HepG2 (cell line): ENCODE measurements around the gene STX5. TPM values are rescaled to one million over a fixed set of nuclear protein-coding genes. Genes with fewer than 3 reads are reported as not detected.

Source experiments
- AKNA ChIP-seq: sonication (generic); formaldehyde crosslinking; IDR thresholded peaks from 2 replicates; pipeline ENCODE4 v1.4.0; 2020; ENCODE audit warnings: missing genetic modification reagents, borderline replicate concordance
- ATF2 ChIP-seq: sonication (generic); formaldehyde crosslinking; IDR thresholded peaks from 2 replicates; pipeline ENCODE4 v1.4.0; 2020; ENCODE audit warnings: missing genetic modification reagents
- BRD4 ChIP-seq: sonication (generic); formaldehyde crosslinking; IDR thresholded peaks from 2 replicates; pipeline ENCODE4 v1.4.0; 2020; ENCODE audit warnings: missing genetic modification reagents
- CHCHD3 ChIP-seq: sonication (generic); formaldehyde crosslinking; IDR thresholded peaks from 2 replicates; pipeline ENCODE4 v1.8.0; 2022; ENCODE audit warnings: mild to moderate bottlenecking, missing genetic modification reagents, moderate library complexity
- CTCF ChIP-seq: sonication (generic); formaldehyde crosslinking; IDR thresholded peaks from 2 replicates; pipeline ENCODE4 v1.5.0; 2020; ENCODE audit warnings: mild to moderate bottlenecking, missing genetic modification reagents, moderate library complexity
- DNMT3B ChIP-seq: conservative IDR thresholded peaks from 2 replicates; pipeline ENCODE4 v1.6.1; 2016; ENCODE audit warnings: missing biosample characterization, control low read depth
- GABPA ChIP-seq, 2 experiments: IDR thresholded peaks; 2 replicates each; pipeline ENCODE4 v1.6.1; 2011 to 2016; ENCODE audit warnings: low read depth in 2 of 2, low read length in 1 of 2, missing biosample characterization in 1 of 2, missing genetic modification characterization in 1 of 2
- GZF1 ChIP-seq: sonication (generic); formaldehyde crosslinking; IDR thresholded peaks from 2 replicates; pipeline ENCODE4 v1.5.1; 2020; ENCODE audit warnings: mild to moderate bottlenecking, missing genetic modification reagents
- HNRNPL ChIP-seq: fragments of 200-400 bp; formaldehyde crosslinking; IDR thresholded peaks from 2 replicates; pipeline ENCODE4 v1.6.1; 2017; ENCODE audit warnings: mild to moderate bottlenecking, low read depth, low read length
- IRX3 ChIP-seq: sonication (generic); formaldehyde crosslinking; IDR thresholded peaks from 2 replicates; pipeline ENCODE4 v1.8.1; 2023; ENCODE audit warnings: mild to moderate bottlenecking, low read depth, missing genetic modification reagents, borderline replicate concordance
- NCOA1 ChIP-seq: sonication (generic); formaldehyde crosslinking; IDR thresholded peaks from 2 replicates; pipeline ENCODE4 v1.9.0; 2021; ENCODE audit warnings: missing genetic modification reagents
- SMAD3 ChIP-seq: sonication (generic); formaldehyde crosslinking; IDR thresholded peaks from 2 replicates; pipeline ENCODE4 v1.4.0; 2020; ENCODE audit warnings: missing genetic modification reagents
- TBL1XR1 ChIP-seq: fragments of 150-350 bp; IDR thresholded peaks from 2 replicates; pipeline ENCODE4 v1.6.1; 2014; ENCODE audit warnings: borderline replicate concordance, low read length; ENCODE audit not compliant: partially characterized antibody
- YEATS2 ChIP-seq: sonication (generic); formaldehyde crosslinking; IDR thresholded peaks from 2 replicates; pipeline ENCODE4 v1.4.0; 2020; ENCODE audit warnings: missing genetic modification reagents, borderline replicate concordance
- ZBTB3 ChIP-seq: sonication (generic); formaldehyde crosslinking; IDR thresholded peaks from 2 replicates; pipeline ENCODE4 v1.4.0; 2020; ENCODE audit warnings: low read depth, mild to moderate bottlenecking, moderate library complexity, missing genetic modification reagents, borderline replicate concordance
- ZNF329 ChIP-seq: sonication (generic); formaldehyde crosslinking; IDR thresholded peaks from 2 replicates; pipeline ENCODE4 v1.9.0; 2021; ENCODE audit warnings: low read depth, mild to moderate bottlenecking, missing genetic modification reagents
- ZNF34 ChIP-seq: sonication (generic); formaldehyde crosslinking; IDR thresholded peaks from 2 replicates; pipeline ENCODE4 v1.4.0; 2020; ENCODE audit warnings: mild to moderate bottlenecking, missing genetic modification reagents, borderline replicate concordance
- ZNF431 ChIP-seq: sonication (generic); formaldehyde crosslinking; IDR thresholded peaks from 2 replicates; pipeline ENCODE4 v1.9.0; 2022; ENCODE audit warnings: missing genetic modification reagents, low read depth, mild to moderate bottlenecking, borderline replicate concordance
- ZNF567 ChIP-seq: sonication (generic); formaldehyde crosslinking; IDR thresholded peaks from 2 replicates; pipeline ENCODE4 v1.8.1; 2023; ENCODE audit warnings: mild to moderate bottlenecking, missing genetic modification reagents, borderline replicate concordance
- ZNF891 ChIP-seq: sonication (generic); formaldehyde crosslinking; IDR thresholded peaks from 2 replicates; pipeline ENCODE4 v1.5.0; 2020; ENCODE audit warnings: mild to moderate bottlenecking, missing genetic modification reagents
- polyA plus RNA-seq, 8 experiments: library from polyadenylated mRNA; depleted of rRNA in 3 of 8; stranded (reverse) in 7 of 8; unstranded in 1 of 8; fragments of >200 nt; fragmentation: Illumina TruSeq in 4 of 8; extraction: Trizol in 4 of 8; gene quantifications; 2 replicates each; pipeline versions ENCODE4 v1.2.1 to v1.2.3, GENCODE V29; 2011 to 2016; ENCODE audit warnings: low read depth in 4 of 8, missing spikeins in 1 of 8, mixed read lengths in 1 of 8; ENCODE audit not compliant: insufficient read depth in 1 of 8
- total RNA-seq, 5 experiments: library from RNA; depleted of rRNA; stranded (reverse); fragments of >200 nt; fragmentation: Illumina TruSeq; extraction: Trizol; gene quantifications; 2 replicates each; pipeline ENCODE4 v1.2.3, GENCODE V29; 2016; ENCODE audit warnings: low read depth in 1 of 5

The STX5 gene
- total and polyA plus RNA-seq, 2 of the 13 experiments (the other 11 are each of a cell fraction or from before 2014, with no cell fraction given) = 26.9 to 30.0 TPM

GRCh38 chr11:62839050-62839945 lies 7.4 kb upstream of the STX5 start, which contains the start of gene WDR74 (continued):
- TF ChIP-seq ATF2 (CRISPR knock-in tag) (peak; percentile 56; the same call in 1 of the 2 replicates), BRD4 (CRISPR knock-in tag) (peak; percentile 91; the same call in 1 of the 2 replicates), TBL1XR1 (no peak), GZF1 (CRISPR knock-in tag) (no peak; the same call in 1 of the 2 replicates), ZNF567 (0 out of 2 replicates have a peak, but pooled peaks have one; percentile 58), AKNA (CRISPR knock-in tag) (no peak), GABPA (IDR thresholded peaks at IDR 0.05; ENCODE audit: low read depth, low read length) (peak; percentile 83), GABPA (CRISPR knock-in tag; IDR thresholded peaks at IDR 0.05; ENCODE audit: low read depth) (peak; percentile 97), IRX3 (CRISPR knock-in tag) (no peak), NCOA1 (CRISPR knock-in tag) (no peak), YEATS2 (peak; percentile 92), CTCF (CRISPR knock-in tag) (peak; percentile 27; the same call in 1 of the 2 replicates), ZNF891 (CRISPR knock-in tag) (peak; percentile 89; the same call in 1 of the 2 replicates), CHCHD3 (CRISPR knock-in tag) (0 out of 2 replicates have a peak, but pooled peaks have one; percentile 62), ZBTB3 (CRISPR knock-in tag) (0 out of 2 replicates have a peak, but pooled peaks have one; percentile 82), DNMT3B (CRISPR knock-in tag) (peak; percentile 31; the same call in 1 of the 2 replicates), ZNF329 (CRISPR knock-in tag) (peak; percentile 55; the same call in 1 of the 2 replicates), ZNF34 (CRISPR knock-in tag) (peak; percentile 74; the same call in 1 of the 2 replicates), ZNF431 (CRISPR knock-in tag) (no peak), HNRNPL (0 out of 2 replicates have a peak, but pooled peaks have one; percentile 52), SMAD3 (CRISPR knock-in tag) (peak; percentile 82)
